Daoy (cell line): ENCODE measurements around the gene TMEM59L. TPM values are rescaled to one million over a fixed set of nuclear protein-coding genes. Genes with fewer than 3 reads are reported as not detected.
"Not testable (repeated sequence)": the region's sequence is repeated elsewhere in the genome, so short reads cannot be mapped to it uniquely, and the experiment has no call there.

Experiments
- DNase-seq: peaks from one replicate; pipeline ENCODE4 v3.0.0-alpha.2; 2015; ENCODE audit warnings: low read depth
- total RNA-seq: library from RNA; depleted of rRNA; stranded (reverse); fragments of >200 nt; shearing (Covaris generic); gene quantifications from 2 replicates; pipeline ENCODE4 v1.2.3, GENCODE V29; 2014; rRNA removed

TMEM59L gene
- 0.17 TPM in 1 of 2 replicates, not detected in the other for total RNA-seq

GRCh38 chr19:18612772-18613588 lies at the start of gene TMEM59L:
TSS of gene TMEM59L (plus strand) at chr19:18612870. CDS start at chr19:18612959, 89 bp downstream.
- peak; percentile 41 for DNase-seq

GRCh38 chr19:18566953-18567352 lies 45.7 kb upstream of the TMEM59L start:
- no peak for DNase-seq

GRCh38 chr19:18568367-18568766 lies 44.3 kb upstream of the TMEM59L start:
- DNase-seq = no peak

- DNase-seq = peak; percentile 99
Measured at GRCh38 chr19:18571564-18572344, 40.9 kb upstream of the TMEM59L start, which contains the start of gene UBA52. TSS of gene UBA52 (plus strand) at chr19:18571857. CDS start at chr19:18573301, 1,444 bp downstream.

GRCh38 chr19:18574691-18575291 lies 37.9 kb upstream of the TMEM59L start:
- no peak for DNase-seq

GRCh38 chr19:18576383-18576782 lies 36.3 kb upstream of the TMEM59L start:
- DNase-seq = no peak

GRCh38 chr19:18577365-18577914 lies 35.2 kb upstream of the TMEM59L start:
- DNase-seq = no peak

GRCh38 chr19:18580311-18580710 lies 32.4 kb upstream of the TMEM59L start:
- DNase-seq = no peak

- no peak for DNase-seq
Measured at GRCh38 chr19:18586306-18586705, 26.4 kb upstream of the TMEM59L start.

- no peak for DNase-seq
Measured at GRCh38 chr19:18587561-18587960, 25.1 kb upstream of the TMEM59L start.

GRCh38 chr19:18587962-18588610 lies 24.6 kb upstream of the TMEM59L start:
- DNase-seq = no peak

GRCh38 chr19:18588611-18589379 lies 23.9 kb upstream of the TMEM59L start, which contains the start of gene REX1BD:
TSS of gene REX1BD (plus strand) at chr19:18588798. CDS start at chr19:18588802, 4 bp downstream.
- DNase-seq = peak; percentile 88

GRCh38 chr19:18589380-18590272 lies 23.0 kb upstream of the TMEM59L start:
- DNase-seq = peak; percentile 79

- no peak for DNase-seq
Measured at GRCh38 chr19:18590273-18591272, 22.1 kb upstream of the TMEM59L start.

GRCh38 chr19:18591735-18592385 lies 20.8 kb upstream of the TMEM59L start:
- DNase-seq = no peak

GRCh38 chr19:18592732-18593131 lies 19.9 kb upstream of the TMEM59L start:
- not testable (repeated sequence) for DNase-seq

GRCh38 chr19:18593367-18594095 lies 19.1 kb upstream of the TMEM59L start:
- DNase-seq = no peak
